ENCODE results near the gene SLC6A13. TPM values are rescaled to one million over a fixed set of nuclear protein-coding genes. Genes with fewer than 3 reads are reported as not detected.

SLC6A13 gene
- total and polyA plus RNA-seq, 2 of the 13 experiments (the other 11 are each of a cell fraction or from before 2014, with no cell fraction given), result 0.05 to 0.15 TPM

GRCh38 chr12:237026-237815, 25.4 kb downstream of the SLC6A13 start (continued):
- TF ChIP-seq ZNF407 (CRISPR knock-in tag; IDR thresholded peaks at IDR 0.05; ENCODE audit: not compliant biosample characterization), result no peak
- peak; percentile 71 for TF ChIP-seq KDM6A (CRISPR knock-in tag; IDR thresholded peaks at IDR 0.05; ENCODE audit: low read depth)
- no peak for TF ChIP-seq SRSF4 (IDR thresholded peaks at IDR 0.05; ENCODE audit: low read depth, low read length, poor library complexity, severe bottlenecking)
- no peak for TF ChIP-seq NFYC (CRISPR knock-in tag; IDR thresholded peaks at IDR 0.05)
- TF ChIP-seq NR0B2 (CRISPR knock-in tag; IDR thresholded peaks at IDR 0.05), result no peak
- peak; percentile 27; the same call in 1 of the 2 replicates for TF ChIP-seq ZFP36L1 (CRISPR knock-in tag; IDR thresholded peaks at IDR 0.05)
- peak; percentile 76 for TF ChIP-seq PATZ1 (CRISPR knock-in tag; IDR thresholded peaks at IDR 0.05)
- no peak for TF ChIP-seq MBNL3 (CRISPR knock-in tag; conservative IDR thresholded peaks at IDR 0.05)
- no peak for TF ChIP-seq ZNF879 (CRISPR knock-in tag; IDR thresholded peaks at IDR 0.05)
- no peak for TF ChIP-seq PTBP1 (IDR thresholded peaks at IDR 0.05; ENCODE audit: low read depth, low read length, poor library complexity, severe bottlenecking)
- TF ChIP-seq RFX3 (CRISPR knock-in tag; IDR thresholded peaks at IDR 0.05), result no peak
- TF ChIP-seq GPN1 (CRISPR knock-in tag; IDR thresholded peaks at IDR 0.05; ENCODE audit: borderline replicate concordance), result no peak
- no peak for TF ChIP-seq KLF6 (CRISPR knock-in tag; IDR thresholded peaks at IDR 0.05)
- 0 out of 2 replicates have a peak, but pooled peaks have one; percentile 21 for TF ChIP-seq HOXA3 (CRISPR knock-in tag; IDR thresholded peaks at IDR 0.05)
- no peak for TF ChIP-seq NPAS2 (CRISPR knock-in tag; IDR thresholded peaks at IDR 0.05; ENCODE audit: borderline replicate concordance)
- TF ChIP-seq AKAP8 (CRISPR knock-in tag; IDR thresholded peaks at IDR 0.05), result no peak
- no peak for TF ChIP-seq HNRNPH1 (optimal IDR thresholded peaks at IDR 0.05; ENCODE audit: low read depth, low read length)
- no peak for TF ChIP-seq KDM3A (CRISPR knock-in tag; IDR thresholded peaks at IDR 0.05; ENCODE audit: low read depth)
